ENCODE measurements around the gene SNX15.

- TF ChIP-seq POLR2A (IDR thresholded peaks at IDR 0.05), result no peak
- TF ChIP-seq, protein P1, sequence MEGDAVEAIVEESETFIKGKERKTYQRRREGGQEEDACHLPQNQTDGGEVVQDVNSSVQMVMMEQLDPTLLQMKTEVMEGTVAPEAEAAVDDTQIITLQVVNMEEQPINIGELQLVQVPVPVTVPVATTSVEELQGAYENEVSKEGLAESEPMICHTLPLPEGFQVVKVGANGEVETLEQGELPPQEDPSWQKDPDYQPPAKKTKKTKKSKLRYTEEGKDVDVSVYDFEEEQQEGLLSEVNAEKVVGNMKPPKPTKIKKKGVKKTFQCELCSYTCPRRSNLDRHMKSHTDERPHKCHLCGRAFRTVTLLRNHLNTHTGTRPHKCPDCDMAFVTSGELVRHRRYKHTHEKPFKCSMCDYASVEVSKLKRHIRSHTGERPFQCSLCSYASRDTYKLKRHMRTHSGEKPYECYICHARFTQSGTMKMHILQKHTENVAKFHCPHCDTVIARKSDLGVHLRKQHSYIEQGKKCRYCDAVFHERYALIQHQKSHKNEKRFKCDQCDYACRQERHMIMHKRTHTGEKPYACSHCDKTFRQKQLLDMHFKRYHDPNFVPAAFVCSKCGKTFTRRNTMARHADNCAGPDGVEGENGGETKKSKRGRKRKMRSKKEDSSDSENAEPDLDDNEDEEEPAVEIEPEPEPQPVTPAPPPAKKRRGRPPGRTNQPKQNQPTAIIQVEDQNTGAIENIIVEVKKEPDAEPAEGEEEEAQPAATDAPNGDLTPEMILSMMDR (IDR thresholded peaks at IDR 0.05), result no peak
Observed at GRCh38 chr11:65051398-65051858, 24.2 kb downstream of the SNX15 start.
